ENCODE results near the gene BBS9.

- TF ChIP-seq POLR2A (IDR thresholded peaks at IDR 0.05): no peak
- no peak for TF ChIP-seq CTCF (IDR thresholded peaks at IDR 0.05)
These were observed 505.2 kb downstream of the BBS9 start for GRCh38 chr7:33634606-33635005.

All from testis (tissue), 2 donors.